ENCODE data around the gene PAPOLG.

DNA sequence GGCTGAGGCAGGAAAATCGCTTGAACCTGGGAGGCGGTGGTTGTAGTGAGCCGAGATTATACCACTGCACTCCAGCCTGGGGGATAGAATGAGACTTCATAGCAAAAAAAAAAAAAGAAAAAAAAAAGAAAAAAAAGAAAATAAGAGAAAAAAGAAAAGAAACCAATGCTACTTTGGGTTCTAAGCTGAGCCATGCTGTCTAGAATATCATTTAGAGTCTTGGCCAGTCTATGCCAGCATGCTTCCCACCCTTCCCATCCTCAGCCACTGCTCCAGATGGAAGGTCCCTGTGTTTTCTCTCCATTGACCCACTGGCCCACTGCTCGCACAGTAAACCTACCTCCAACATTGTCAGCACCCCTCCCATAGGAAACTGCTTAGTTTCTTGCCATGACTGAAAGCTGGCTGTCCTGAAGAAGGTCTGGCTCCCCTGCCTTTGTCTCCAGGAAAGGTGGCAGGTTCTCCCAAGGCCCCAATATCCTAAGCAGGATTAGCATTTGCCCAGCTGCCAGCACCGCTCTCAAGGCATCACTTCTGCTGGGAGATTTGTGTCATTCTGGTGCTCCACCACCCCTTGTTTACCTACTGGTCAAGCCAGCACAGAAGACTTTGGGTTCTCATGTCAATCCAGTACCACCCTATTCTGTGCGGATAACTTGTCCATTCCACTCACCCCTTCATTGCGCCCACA lies 47.3 kb upstream of the PAPOLG start:
- TF ChIP-seq, protein P1, sequence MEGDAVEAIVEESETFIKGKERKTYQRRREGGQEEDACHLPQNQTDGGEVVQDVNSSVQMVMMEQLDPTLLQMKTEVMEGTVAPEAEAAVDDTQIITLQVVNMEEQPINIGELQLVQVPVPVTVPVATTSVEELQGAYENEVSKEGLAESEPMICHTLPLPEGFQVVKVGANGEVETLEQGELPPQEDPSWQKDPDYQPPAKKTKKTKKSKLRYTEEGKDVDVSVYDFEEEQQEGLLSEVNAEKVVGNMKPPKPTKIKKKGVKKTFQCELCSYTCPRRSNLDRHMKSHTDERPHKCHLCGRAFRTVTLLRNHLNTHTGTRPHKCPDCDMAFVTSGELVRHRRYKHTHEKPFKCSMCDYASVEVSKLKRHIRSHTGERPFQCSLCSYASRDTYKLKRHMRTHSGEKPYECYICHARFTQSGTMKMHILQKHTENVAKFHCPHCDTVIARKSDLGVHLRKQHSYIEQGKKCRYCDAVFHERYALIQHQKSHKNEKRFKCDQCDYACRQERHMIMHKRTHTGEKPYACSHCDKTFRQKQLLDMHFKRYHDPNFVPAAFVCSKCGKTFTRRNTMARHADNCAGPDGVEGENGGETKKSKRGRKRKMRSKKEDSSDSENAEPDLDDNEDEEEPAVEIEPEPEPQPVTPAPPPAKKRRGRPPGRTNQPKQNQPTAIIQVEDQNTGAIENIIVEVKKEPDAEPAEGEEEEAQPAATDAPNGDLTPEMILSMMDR (IDR thresholded peaks at IDR 0.05): no peak
- no peak for TF ChIP-seq EZH2 (IDR thresholded peaks at IDR 0.05)
- TF ChIP-seq EZH2phosphoT487 (IDR thresholded peaks at IDR 0.05): no peak
